CD4-positive, alpha-beta T cell (primary cell): ENCODE data around the gene FCER2. TPM values are rescaled to one million over a fixed set of nuclear protein-coding genes. Genes with fewer than 3 reads are reported as not detected.
A peak's percentile ranks its signal among the peaks of the same experiment; 100 is the strongest.

Experiments used
- ATAC-seq: fragments of 200-7000 bp; cut with Tn5 transposase; one replicate; pipeline ENCODE4 v1.10.0; 2022; ENCODE audit warnings: mild to moderate bottlenecking; ENCODE audit not compliant: poor library complexity
- CTCF ChIA-PET: fragments of 350-600 bp; sonication (Branson Sonifier 250); formaldehyde crosslinking; loops from one replicate; lab custom pipeline; 2021; ENCODE audit warnings: antibody characterized with exemption, inconsistent platforms; lab: Charles Lee
- POLR2A ChIA-PET: fragments of 350-600 bp; sonication (Branson Sonifier 250); formaldehyde crosslinking; loops from one replicate; lab custom pipeline; 2021; ENCODE audit warnings: antibody characterized with exemption, inconsistent platforms; lab: Charles Lee
- DNase-seq, 14 experiments: peaks; one replicate each; pipeline ENCODE4 v3.0.0-alpha.2; 2013 to 2020; ENCODE audit warnings: mixed read lengths in 2 of 14
- H3K27ac ChIP-seq, 2 donors: one replicate each; pipeline versions ENCODE4 v1.5.1 to v1.7.0; 2013; ENCODE audit warnings: low read length in 2 of 2, low read depth in 1 of 2, mild to moderate bottlenecking in 1 of 2
- H3K27me3 ChIP-seq, 2 experiments: 1 replicate in 1 of 2; 2 replicates in 1 of 2; pipeline versions ENCODE4 v1.6.1 to v1.7.0; 2013; ENCODE audit warnings: low read length in 2 of 2, control low read depth in 1 of 2, mild to moderate bottlenecking in 1 of 2, moderate library complexity in 1 of 2; ENCODE audit not compliant: insufficient read depth in 2 of 2, control insufficient read depth in 1 of 2
- H3K36me3 ChIP-seq: one replicate; pipeline ENCODE4 v1.6.1; 2013; ENCODE audit warnings: low read length, control low read depth; ENCODE audit not compliant: insufficient read depth
- H3K4me1 ChIP-seq: one replicate; pipeline ENCODE4 v1.6.1; 2013; ENCODE audit warnings: low read length, control low read depth; ENCODE audit not compliant: insufficient read depth
- H3K4me3 ChIP-seq: one replicate; pipeline ENCODE4 v1.5.1; 2013; ENCODE audit warnings: mild to moderate bottlenecking, low read length, moderate library complexity
- H3K9me3 ChIP-seq, 2 experiments: 1 replicate in 1 of 2; 2 replicates in 1 of 2; pipeline versions ENCODE4 v1.6.1 to v1.7.0; 2013; ENCODE audit warnings: low read length in 2 of 2, mild to moderate bottlenecking in 2 of 2, control low read depth in 1 of 2, moderate library complexity in 1 of 2; ENCODE audit not compliant: control insufficient read depth in 1 of 2, insufficient read depth in 1 of 2
- H3K27ac Mint-ChIP-seq: one replicate; pipeline ENCODE4 v1.8.0; 2020; ENCODE audit warnings: mixed read lengths
- H3K27me3 Mint-ChIP-seq: one replicate; pipeline ENCODE4 v1.8.0; 2021; ENCODE audit warnings: mixed read lengths
- H3K36me3 Mint-ChIP-seq: one replicate; pipeline ENCODE4 v1.8.0; 2021; ENCODE audit warnings: low read depth, mixed read lengths
- H3K4me1 Mint-ChIP-seq: one replicate; pipeline ENCODE4 v1.8.0; 2021; ENCODE audit warnings: low read depth, mixed read lengths
- H3K4me3 Mint-ChIP-seq: one replicate; pipeline ENCODE4 v1.8.0; 2020; ENCODE audit warnings: mild to moderate bottlenecking, mixed read lengths
- H3K9me3 Mint-ChIP-seq: one replicate; pipeline ENCODE4 v1.8.0; 2020; ENCODE audit warnings: mixed read lengths
- intact Hi-C, 2 experiments: fragments of 100-400 bp; cut with DNase I in 1 of 2; cut with micrococcal nuclease in 1 of 2; formaldehyde crosslinking; loops; one replicate each; pipeline versions ENCODE4 v1.15.1 to v1.9.0; 2023 to 2025; cut with DNase I, micrococcal nuclease
- total RNA-seq, 174 experiments: library from RNA in 2 of 174; stranded (reverse) in 2 of 174; gene quantifications; one replicate each; pipeline ENCODE4 v1.2.3 and lab custom pipeline; 2021 to 2026
- TF ChIP-seq, protein P1 (sequence below): fragments of 200-600 bp; IDR thresholded peaks from one replicate; pipeline ENCODE4 v1.8.0; 2022; ENCODE audit warnings: antibody characterized with exemption, mild to moderate bottlenecking

FCER2 gene
- total RNA-seq, 2 experiments from 2014 or later = not detected

DNA sequence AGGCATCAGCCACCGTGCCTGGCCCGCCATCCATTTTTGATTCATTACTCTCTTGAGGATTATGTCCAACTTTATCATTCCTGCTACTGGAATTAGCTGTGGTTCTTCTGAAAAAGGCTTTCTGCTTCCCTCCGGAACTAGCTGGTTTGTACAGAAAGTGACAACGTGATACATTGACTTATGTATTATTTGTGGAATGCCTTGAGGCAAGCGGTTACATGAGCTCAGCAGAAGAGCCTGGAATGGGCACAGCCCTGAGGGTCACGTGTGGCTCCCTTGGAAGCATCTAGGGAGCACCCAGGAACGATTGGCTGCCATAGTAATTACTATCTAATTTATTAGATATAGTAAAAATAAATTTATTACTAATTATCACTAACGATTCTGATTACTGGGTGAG, 47.5 kb downstream of the FCER2 start:
- ChIA-PET CTCF (interaction anchor here (1.2 to 3.8 kb wide), 3 partner anchors 26 to 145 kb away, joined by 3 to 16 read pairs (median 3); partner anchors contain the start of gene TRAPPC5), POLR2A (no interaction called here)
- H3K36me3 Mint-ChIP-seq = no peaks in the 10 kb centered on the region
- TF ChIP-seq, protein P1, sequence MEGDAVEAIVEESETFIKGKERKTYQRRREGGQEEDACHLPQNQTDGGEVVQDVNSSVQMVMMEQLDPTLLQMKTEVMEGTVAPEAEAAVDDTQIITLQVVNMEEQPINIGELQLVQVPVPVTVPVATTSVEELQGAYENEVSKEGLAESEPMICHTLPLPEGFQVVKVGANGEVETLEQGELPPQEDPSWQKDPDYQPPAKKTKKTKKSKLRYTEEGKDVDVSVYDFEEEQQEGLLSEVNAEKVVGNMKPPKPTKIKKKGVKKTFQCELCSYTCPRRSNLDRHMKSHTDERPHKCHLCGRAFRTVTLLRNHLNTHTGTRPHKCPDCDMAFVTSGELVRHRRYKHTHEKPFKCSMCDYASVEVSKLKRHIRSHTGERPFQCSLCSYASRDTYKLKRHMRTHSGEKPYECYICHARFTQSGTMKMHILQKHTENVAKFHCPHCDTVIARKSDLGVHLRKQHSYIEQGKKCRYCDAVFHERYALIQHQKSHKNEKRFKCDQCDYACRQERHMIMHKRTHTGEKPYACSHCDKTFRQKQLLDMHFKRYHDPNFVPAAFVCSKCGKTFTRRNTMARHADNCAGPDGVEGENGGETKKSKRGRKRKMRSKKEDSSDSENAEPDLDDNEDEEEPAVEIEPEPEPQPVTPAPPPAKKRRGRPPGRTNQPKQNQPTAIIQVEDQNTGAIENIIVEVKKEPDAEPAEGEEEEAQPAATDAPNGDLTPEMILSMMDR = no peak
- ATAC-seq (no peak), DNase-seq (no peak)
- peaks cover 25% of the 10 kb centered on the region for H3K4me1 Mint-ChIP-seq
- no peak overlapping the region for H3K4me3 Mint-ChIP-seq
- Histone ChIP-seq H3K27ac (no peak overlapping the region), H3K4me3 (no peak overlapping the region), H3K4me1 (peaks cover 33% of the 10 kb centered on the region), H3K27me3 (no peaks in the 10 kb centered on the region), H3K36me3 (no peaks in the 10 kb centered on the region), H3K9me3 (no peaks in the 10 kb centered on the region)
- intact Hi-C loops = loop anchor here in 1 of 2 experiments (10.0 kb wide), 1 partner anchor 550 kb away; no protein-coding TSS in a partner anchor
- H3K9me3 Mint-ChIP-seq = no peaks in the 10 kb centered on the region
- no peak overlapping the region for H3K27ac Mint-ChIP-seq
- H3K27me3 Mint-ChIP-seq = no peaks in the 10 kb centered on the region

GRCh38 chr19:7652061-7652641, 49.8 kb downstream of the FCER2 start:
- ChIA-PET CTCF (interaction anchor here (0.7 to 2.4 kb wide), 6 partner anchors 9 to 147 kb away, joined by 3 to 17 read pairs (median 5); partner anchors contain the start of genes STXBP2 and TRAPPC5), POLR2A (interaction anchor here (1.0 to 2.3 kb wide), 3 partner anchors 14 to 217 kb away, joined by 5 to 7 read pairs (median 6); partner anchors contain the start of genes PET100 and XAB2)
- intact Hi-C loops = loop anchor here (1.0 to 10.0 kb wide), 5 partner anchors 28 to 547 kb away; partner anchors contain the start of gene TRAPPC5 (in 2 of the 2)
- H3K27ac ChIP-seq = peak overlapping the region in 1 of 2 donors; percentile 49
- ATAC-seq (peak; percentile 99), DNase-seq (peak; percentile 81 to 94 (median 86))
- H3K36me3 Mint-ChIP-seq = peaks cover 10% of the 10 kb centered on the region
- no peaks in the 10 kb centered on the region for H3K27me3 Mint-ChIP-seq
- peak overlapping the region; percentile 31 for H3K4me3 ChIP-seq
- peak overlapping the region; percentile 77 for H3K4me3 Mint-ChIP-seq
- H3K4me1 ChIP-seq = peaks cover 16% of the 10 kb centered on the region
- H3K27me3 ChIP-seq = no peaks in the 10 kb centered on the region
- peaks cover 4% of the 10 kb centered on the region for H3K36me3 ChIP-seq
- peaks cover 12% of the 10 kb centered on the region for H3K4me1 Mint-ChIP-seq
- TF ChIP-seq, protein P1 = peak; percentile 99
- H3K9me3 ChIP-seq = no peaks in the 10 kb centered on the region
- H3K9me3 Mint-ChIP-seq = no peaks in the 10 kb centered on the region
- H3K27ac Mint-ChIP-seq = peak overlapping the region; percentile 87

DNA sequence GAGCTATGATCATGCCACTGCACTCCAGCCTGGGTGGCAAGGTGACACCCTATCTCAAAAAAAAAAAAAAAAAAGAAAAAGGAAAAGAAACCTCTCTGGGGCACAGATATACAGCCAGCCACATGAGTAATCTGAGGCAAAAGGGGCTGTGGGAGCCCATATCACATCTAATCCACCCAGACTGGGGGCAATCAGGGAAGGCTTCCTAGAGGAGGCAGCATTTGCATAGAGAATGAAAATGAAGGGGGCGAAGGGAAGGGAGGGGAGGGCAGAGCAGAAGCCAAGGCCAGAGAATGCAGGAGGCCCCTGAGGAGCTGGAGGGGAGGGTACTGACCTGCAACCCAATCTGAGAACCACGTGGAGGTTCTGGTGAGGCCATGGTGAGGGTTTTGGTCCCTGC, 51.8 kb downstream of the FCER2 start:
- no peak for DNase-seq
- CTCF ChIA-PET = interaction anchor here (0.6 to 1.7 kb wide), 3 partner anchors 31 to 159 kb away, joined by 3 to 6 read pairs (median 4); partner anchors contain the start of gene TRAPPC5
- no peak overlapping the region for H3K4me3 Mint-ChIP-seq

More for the DNA sequence above, 51.8 kb downstream of the FCER2 start:
- Histone ChIP-seq H3K27me3 (no peaks in the 10 kb centered on the region), H3K36me3 (peaks cover 20% of the 10 kb centered on the region), H3K27ac (no peak overlapping the region), H3K9me3 (no peaks in the 10 kb centered on the region), H3K4me1 (peaks cover 13% of the 10 kb centered on the region), H3K4me3 (no peak overlapping the region)
- Mint-ChIP-seq H3K9me3 (no peaks in the 10 kb centered on the region), H3K27me3 (no peaks in the 10 kb centered on the region), H3K27ac (no peak overlapping the region), H3K4me1 (peaks cover 12% of the 10 kb centered on the region), H3K36me3 (peaks cover 20% of the 10 kb centered on the region)
- TF ChIP-seq, protein P1 = no peak
- POLR2A ChIA-PET = interaction anchor here (2.3 kb wide), 1 partner anchor 21 kb away, joined by 7 read pairs; the partner anchor contains the start of genes PET100 and XAB2
- no peak for ATAC-seq
- intact Hi-C loops = loop anchor here in 1 of 2 experiments (10.0 kb wide), 1 partner anchor 545 kb away; no protein-coding TSS in a partner anchor
